LNCaP clone FGC (cell line): Measurements from ENCODE around the gene MBNL1.

Experiments
- DNase-seq: peaks from one replicate; pipeline ENCODE4 v3.0.0-alpha.2; 2011; ENCODE audit warnings: low read depth
- H3K4me3 ChIP-seq: 2 replicates; pipeline ENCODE4 v1.5.1; 2011; ENCODE audit warnings: mild to moderate bottlenecking, low read depth, low read length, control low read depth
- CTCF ChIP-seq: IDR thresholded peaks from 2 replicates; pipeline ENCODE4 v1.5.1; 2012; ENCODE audit warnings: mild to moderate bottlenecking; ENCODE audit not compliant: control insufficient read depth, insufficient read depth; ENCODE audit errors: extremely low read depth

The MBNL1 gene

DNA sequence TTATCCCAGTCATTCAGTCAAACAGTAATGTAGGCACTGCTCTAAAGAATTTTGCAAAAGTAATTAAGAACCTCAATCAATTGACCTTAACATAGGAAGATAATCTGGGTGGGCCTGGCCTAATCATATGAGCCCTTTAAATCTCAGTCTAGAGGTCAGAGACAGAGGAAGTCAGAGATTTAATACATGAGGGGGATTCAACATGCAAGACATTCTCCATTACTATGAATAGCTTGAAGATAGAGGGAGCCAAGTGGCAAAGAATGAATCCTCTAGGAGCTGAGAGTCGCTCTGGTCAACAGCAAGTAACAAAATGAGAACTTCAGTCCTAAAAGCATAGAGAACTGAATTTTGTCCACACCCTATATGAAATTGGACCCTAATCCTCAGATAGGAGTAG lies 39.0 kb upstream of the MBNL1 start:
- DNase-seq = no peak
- TF ChIP-seq CTCF = no peak
- H3K4me3 ChIP-seq = no peak overlapping the region

DNA sequence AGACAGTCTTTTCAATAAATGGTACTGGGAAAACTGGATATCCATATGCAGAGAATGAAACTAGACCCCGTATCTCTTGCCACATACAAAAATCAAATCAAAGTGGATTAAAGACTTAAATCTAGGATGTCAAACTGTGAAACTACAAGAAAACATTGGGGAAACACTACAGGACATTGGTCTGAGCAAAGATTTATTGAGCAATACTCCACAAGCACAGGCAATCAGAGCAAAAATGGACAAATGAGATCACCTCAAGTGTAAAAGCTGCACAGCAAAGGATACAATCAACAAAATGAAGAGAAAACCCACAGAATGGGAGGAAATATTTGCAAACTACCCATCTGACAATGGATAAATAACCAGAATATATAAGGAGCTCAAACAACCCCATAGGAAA lies 38.4 kb upstream of the MBNL1 start:
- no peak for DNase-seq
- TF ChIP-seq CTCF = no peak
- no peak overlapping the region for H3K4me3 ChIP-seq

DNA sequence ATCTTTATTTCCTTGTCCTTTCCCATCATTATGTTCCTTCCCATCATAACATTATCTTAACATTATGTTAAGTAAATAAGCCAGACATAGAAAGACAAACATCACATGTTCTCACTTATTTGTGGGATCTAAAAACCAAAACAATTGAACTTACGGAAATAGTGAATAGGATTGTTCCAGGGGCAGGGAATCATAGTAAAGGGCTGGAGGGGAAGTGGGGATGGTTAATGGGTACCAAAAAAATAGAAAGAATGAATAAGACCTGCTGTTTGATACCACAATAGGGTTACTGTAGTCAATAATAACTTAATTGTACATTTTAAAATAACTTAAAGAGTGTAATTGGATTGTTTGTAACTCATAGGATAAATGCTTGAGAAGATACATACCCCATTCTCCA lies 36.7 kb upstream of the MBNL1 start:
- no peak for TF ChIP-seq CTCF
- peak; percentile 4 for DNase-seq

GRCh38 chr3:152232679-152233078 lies 36.0 kb upstream of the MBNL1 start:
- no peak for DNase-seq
- no peak for TF ChIP-seq CTCF

More for the DNA sequence above, 36.7 kb upstream of the MBNL1 start:
- no peak overlapping the region for H3K4me3 ChIP-seq

GRCh38 chr3:152234657-152235375 lies 33.9 kb upstream of the MBNL1 start:
- no peak for TF ChIP-seq CTCF
- no peak for DNase-seq

More at GRCh38 chr3:152232679-152233078, 36.0 kb upstream of the MBNL1 start:
- no peak overlapping the region for H3K4me3 ChIP-seq

DNA sequence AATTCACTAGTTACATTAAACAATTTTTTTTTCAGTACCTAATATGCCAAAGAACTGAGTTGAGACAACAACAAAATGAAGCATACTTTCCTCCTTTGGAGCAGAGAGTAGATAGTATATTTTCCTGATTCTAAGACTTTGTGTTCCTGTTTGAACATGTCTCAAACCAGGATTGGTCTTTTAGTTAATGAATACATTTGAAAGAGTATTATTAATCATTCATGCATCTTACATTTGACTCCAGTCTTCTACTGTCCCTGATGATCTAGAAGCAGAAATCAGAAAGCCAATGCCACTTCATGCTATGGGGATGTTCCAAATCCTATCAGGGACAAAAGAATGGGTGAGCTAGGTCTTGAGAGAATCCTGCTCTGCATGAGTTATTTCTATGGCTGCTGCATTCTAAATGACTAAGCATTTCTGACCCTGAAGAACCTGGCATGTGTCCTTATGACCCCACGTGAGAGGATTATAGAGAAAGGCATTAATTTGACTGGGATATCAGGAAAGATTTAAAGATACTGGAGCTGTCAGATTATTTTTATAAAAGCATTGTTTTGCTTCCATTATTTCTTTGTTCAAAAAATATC lies 32.9 kb upstream of the MBNL1 start:
- no peak overlapping the region for H3K4me3 ChIP-seq
- no peak for DNase-seq
- TF ChIP-seq CTCF = no peak

More at GRCh38 chr3:152234657-152235375, 33.9 kb upstream of the MBNL1 start:
- H3K4me3 ChIP-seq = no peak overlapping the region
